Anterior cingulate cortex (tissue), 58 donors: ENCODE results near the gene RUNDC3A.
A peak's percentile ranks its signal among the peaks of the same experiment; 100 is the strongest.
"Not testable (repeated sequence)": the region's sequence is repeated elsewhere in the genome, so short reads cannot be mapped to it uniquely, and the experiment has no call there.

Experiments
- DNase-seq, 58 donors: peaks; one replicate each; lab custom pipeline; 2025; lab: John Stamatoyannopoulos, UW

RUNDC3A gene

GRCh38 chr17:44335564-44335963 lies 27.2 kb downstream of the RUNDC3A start:
- DNase-seq, result no peak

GRCh38 chr17:44335968-44336367 lies 27.6 kb downstream of the RUNDC3A start:
- no peak for DNase-seq

- DNase-seq, result no peak
Observed at GRCh38 chr17:44338702-44339101, 30.3 kb downstream of the RUNDC3A start.

- DNase-seq, result not testable (repeated sequence)
Observed at GRCh38 chr17:44340553-44340952, 32.2 kb downstream of the RUNDC3A start.

- no peak for DNase-seq
Observed at GRCh38 chr17:44343510-44344209, 35.3 kb downstream of the RUNDC3A start.

- peak; percentile 74 to 99 (median 95) for DNase-seq
Observed at GRCh38 chr17:44344939-44345453, 36.6 kb downstream of the RUNDC3A start, which contains the start of gene GRN. GRN (plus strand) TSS chr17:44345302; CDS start chr17:44349165, 3,863 bp downstream.

GRCh38 chr17:44345454-44346026 lies 37.1 kb downstream of the RUNDC3A start:
- peak in 53 of 58 donors; percentile 28 to 81 (median 52) for DNase-seq

- DNase-seq, result no peak
Observed at GRCh38 chr17:44346064-44346844, 37.9 kb downstream of the RUNDC3A start.

- not testable (repeated sequence) for DNase-seq
Observed at GRCh38 chr17:44347206-44348055, 39.0 kb downstream of the RUNDC3A start.

- peak in 25 of 58 donors; percentile 8 to 63 (median 30) for DNase-seq
Observed at GRCh38 chr17:44348234-44348987, 40.0 kb downstream of the RUNDC3A start.

- no peak for DNase-seq
Observed at GRCh38 chr17:44348988-44349364, 40.6 kb downstream of the RUNDC3A start.

- DNase-seq, result no peak
Observed at GRCh38 chr17:44349553-44350070, 41.2 kb downstream of the RUNDC3A start.

- DNase-seq, result peak in 49 of 58 donors; percentile 14 to 82 (median 44)
Observed at GRCh38 chr17:44350733-44351226, 42.4 kb downstream of the RUNDC3A start.

GRCh38 chr17:44351464-44351863 lies 43.1 kb downstream of the RUNDC3A start:
- DNase-seq, result no peak

- DNase-seq, result no peak
Observed at GRCh38 chr17:44351961-44352827, 43.8 kb downstream of the RUNDC3A start.

GRCh38 chr17:44352828-44353671 lies 44.6 kb downstream of the RUNDC3A start:
- no peak for DNase-seq
